SK-MEL-5 (cell line): Measurements from ENCODE around the gene PRKCE. TPM values are rescaled to one million over a fixed set of nuclear protein-coding genes. Genes with fewer than 3 reads are reported as not detected.
A peak's percentile ranks its signal among the peaks of the same experiment; 100 is the strongest.

Experiments
- DNase-seq: peaks from one replicate; pipeline ENCODE4 v3.0.0-alpha.2; 2016; ENCODE audit warnings: low read depth, low spot score
- in situ Hi-C: cut with HindIII; loops from 2 replicates; pipeline ENCODE4 v1.10.0; 2016; ENCODE audit warnings: low sequenced_read_pairs, high pct_unique_total_duplicates, low pct_unique_long_range_greater_than_20kb
- total RNA-seq: library from RNA; depleted of rRNA; stranded (reverse); fragments of >200 nt; shearing (Covaris generic); gene quantifications from 2 replicates; pipeline ENCODE4 v1.2.3, GENCODE V29; 2014

PRKCE gene
- total RNA-seq, 1 experiment from 2014 or later = 22.9 TPM

GRCh38 chr2:45860136-45861121 is 209.0 kb downstream of the PRKCE start:
- DNase-seq = peak; percentile 98
- in situ Hi-C loops = no loop called here

- in situ Hi-C loops = no loop called here
Observed at GRCh38 chr2:45862843-45863242, 211.4 kb downstream of the PRKCE start.

DNA sequence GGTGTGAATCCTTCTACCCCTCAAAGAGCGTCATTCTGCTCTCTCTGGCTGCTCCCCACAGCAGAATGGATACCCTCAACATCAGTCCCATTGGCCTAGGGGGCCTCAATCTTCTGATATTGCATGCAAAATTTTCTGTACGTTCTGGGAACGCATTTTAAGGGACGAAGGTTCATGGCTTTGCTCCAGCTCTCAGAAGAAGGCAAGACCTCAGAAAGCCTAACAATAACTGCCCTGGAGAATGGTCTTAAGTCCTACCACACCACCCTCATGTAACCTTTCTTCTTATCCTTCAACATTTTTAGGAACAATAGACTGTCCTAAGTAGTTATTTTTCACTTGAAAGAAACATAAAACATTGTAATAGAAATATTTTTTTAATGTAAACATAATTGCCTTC is 212.6 kb downstream of the PRKCE start:
- no peak for DNase-seq
- in situ Hi-C loops = no loop called here

More at GRCh38 chr2:45862843-45863242, 211.4 kb downstream of the PRKCE start:
- DNase-seq = no peak

- no peak for DNase-seq
- in situ Hi-C loops = no loop called here
Observed at GRCh38 chr2:45867349-45867748, 215.9 kb downstream of the PRKCE start.

GRCh38 chr2:45867800-45868199 is 216.3 kb downstream of the PRKCE start:
- DNase-seq = no peak
- in situ Hi-C loops = no loop called here

DNA sequence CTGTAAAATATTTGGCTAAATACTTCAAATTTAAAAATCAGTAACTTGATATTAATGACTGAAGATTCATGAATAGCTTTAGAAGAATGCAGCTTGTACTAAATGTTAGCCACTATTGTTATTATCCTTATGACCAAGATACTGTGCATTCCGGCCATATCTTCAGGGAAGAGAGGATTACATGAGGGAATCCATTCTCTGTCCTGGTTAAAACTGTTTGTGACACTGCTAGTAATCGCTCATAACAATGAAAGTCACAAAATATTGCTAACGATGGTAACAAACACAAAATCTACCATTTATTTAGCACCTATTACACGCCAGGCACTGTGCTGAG is 217.7 kb downstream of the PRKCE start:
- in situ Hi-C loops = no loop called here
- no peak for DNase-seq

DNA sequence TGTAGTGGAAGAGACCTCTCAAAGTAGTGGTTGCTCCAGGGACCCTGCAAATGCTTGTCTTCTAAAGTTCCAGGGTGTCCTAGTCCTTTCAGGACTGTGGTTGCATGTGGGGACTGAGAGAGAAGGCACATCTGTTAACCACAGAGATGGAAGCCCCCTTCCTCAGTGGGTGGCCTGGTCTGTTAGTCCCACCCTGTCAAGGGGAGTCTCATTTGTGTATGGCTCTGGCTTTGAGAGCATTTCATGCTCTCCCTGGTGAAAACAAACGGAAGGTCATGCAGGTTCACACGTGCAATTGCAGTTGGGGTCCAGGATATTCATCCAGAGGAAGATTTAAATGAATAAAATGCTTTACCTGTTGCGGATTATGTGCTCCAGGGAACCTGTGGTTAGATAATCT is 219.6 kb downstream of the PRKCE start:
- DNase-seq = no peak
- in situ Hi-C loops = no loop called here

GRCh38 chr2:45871541-45871940 is 220.1 kb downstream of the PRKCE start:
- in situ Hi-C loops = no loop called here
- no peak for DNase-seq

DNA sequence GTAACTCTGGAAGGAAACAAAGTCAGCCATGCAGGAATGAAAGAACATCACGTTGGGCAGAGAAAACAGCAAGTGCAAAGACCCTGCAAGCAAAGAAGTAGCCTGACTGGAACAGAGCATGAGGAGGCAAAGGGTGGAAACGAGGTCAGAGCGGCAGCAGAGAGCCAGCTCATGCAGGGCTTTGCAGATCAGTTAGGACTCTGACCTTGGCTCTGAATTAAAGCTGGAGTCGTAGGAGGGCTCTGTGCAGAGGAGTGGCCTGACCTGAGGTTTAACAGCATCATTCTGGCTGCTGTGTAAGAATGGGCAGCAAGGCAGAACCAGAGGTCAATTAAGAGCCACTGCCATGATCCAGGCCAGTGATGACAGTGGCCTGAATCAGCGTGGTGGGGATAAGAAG is 220.7 kb downstream of the PRKCE start:
- no peak for DNase-seq
- in situ Hi-C loops = no loop called here

DNA sequence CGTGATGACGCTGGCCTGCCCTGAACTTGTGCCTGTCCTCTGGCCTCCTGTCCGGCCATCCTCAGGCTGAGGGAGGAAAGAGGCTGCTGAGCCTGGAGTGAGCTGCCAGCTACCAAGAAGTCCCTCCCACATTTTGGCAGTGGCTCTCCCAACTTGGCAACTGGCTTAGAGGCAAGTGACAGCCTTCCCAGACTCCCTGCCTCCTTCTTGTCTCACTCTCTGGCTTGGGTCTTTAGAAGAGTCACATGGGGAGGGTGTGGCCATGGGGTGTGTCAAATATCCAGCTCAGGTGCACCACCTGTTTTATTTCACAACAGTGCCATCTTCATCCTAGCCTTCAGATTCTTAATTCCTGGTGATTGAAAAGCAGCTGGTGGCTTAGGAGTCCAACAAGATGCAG is 222.9 kb downstream of the PRKCE start:
- in situ Hi-C loops = no loop called here
- no peak for DNase-seq

GRCh38 chr2:45876611-45877010 is 225.1 kb downstream of the PRKCE start:
- in situ Hi-C loops = no loop called here
- no peak for DNase-seq

DNA sequence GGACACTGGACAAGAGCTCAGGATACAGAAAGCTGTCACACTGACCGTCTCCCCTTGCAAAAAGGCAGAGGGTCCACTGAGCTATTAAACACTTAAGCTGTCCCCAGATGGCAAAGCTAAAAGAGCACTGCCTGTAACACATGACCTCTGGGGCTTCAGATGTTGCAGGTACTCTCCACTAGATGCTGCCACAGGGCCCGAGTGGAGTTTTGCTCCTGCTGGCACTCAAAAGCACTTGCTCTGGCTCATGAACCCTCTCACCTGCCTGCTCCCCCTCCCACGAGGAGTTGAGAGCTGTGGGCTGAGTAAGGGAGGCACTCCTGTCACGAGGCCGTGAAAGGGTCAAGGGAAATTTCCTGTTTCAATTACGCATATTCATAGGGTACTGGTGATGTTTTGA is 227.9 kb downstream of the PRKCE start:
- in situ Hi-C loops = no loop called here

DNA sequence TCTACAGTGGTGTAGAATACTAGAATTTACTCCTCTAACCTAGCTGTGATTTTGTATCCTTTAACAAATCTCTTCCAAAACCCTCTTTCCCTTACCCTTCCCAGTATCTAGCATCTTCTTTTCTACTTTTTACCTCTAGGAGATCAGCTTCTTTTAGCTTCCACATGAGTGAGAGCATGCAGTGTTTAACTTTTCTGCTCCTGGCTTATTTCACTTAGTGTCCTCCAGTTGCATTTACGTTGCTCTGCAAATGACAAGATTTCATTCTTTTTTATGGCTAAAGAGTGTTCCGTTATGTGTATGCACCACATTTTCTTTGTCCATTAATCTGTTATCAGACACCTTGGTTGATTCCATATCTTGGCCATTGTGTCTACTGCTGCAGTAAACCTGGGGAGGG is 228.5 kb downstream of the PRKCE start:
- no peak for DNase-seq
- in situ Hi-C loops = no loop called here

More for the DNA sequence above, 227.9 kb downstream of the PRKCE start:
- DNase-seq = no peak

GRCh38 chr2:45881970-45882581 is 230.6 kb downstream of the PRKCE start:
- DNase-seq = no peak
- in situ Hi-C loops = no loop called here

DNA sequence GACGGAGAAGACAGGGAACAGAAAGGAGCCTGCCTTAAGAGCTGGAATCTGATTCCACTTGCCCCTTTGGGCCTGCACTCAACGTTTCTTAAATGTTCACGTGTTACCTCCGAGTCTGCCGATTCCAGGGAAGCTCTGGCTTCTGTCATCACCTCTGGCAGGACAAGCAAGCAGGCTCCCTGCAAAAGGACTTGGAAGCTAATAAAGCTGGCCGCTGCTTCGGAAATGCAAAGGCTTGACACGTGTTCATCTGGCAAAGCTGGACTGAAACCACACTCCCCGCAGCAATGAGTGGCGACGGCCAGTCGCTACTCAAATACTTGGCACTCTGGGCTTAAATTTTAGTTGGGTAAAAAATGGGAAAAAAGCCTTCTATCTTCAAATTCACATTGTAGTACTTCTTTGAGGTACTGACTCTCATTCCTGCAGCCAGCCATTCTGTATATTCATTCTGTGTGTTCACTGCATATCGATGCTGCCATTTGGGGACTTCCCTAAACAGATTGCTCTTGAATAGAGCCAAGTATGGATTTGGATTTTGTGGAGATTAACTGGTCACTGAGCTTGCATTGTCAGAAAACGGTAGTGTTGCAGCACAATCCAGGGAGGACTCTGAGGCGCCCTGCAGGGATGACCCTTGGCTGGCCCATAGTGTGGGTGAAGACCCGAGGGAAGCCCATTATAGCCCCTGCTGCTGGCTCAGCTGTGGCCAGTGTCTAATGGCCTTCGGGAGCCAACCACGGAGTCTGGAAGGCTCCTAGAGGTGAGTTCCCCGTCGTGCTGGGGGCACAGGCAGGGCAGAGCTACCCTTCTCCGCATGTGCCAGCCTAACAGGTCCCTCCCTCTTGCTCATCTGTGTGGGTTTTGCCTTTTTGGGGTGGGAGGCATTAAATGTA is 231.5 kb downstream of the PRKCE start:
- no peak for DNase-seq
- in situ Hi-C loops = no loop called here

DNA sequence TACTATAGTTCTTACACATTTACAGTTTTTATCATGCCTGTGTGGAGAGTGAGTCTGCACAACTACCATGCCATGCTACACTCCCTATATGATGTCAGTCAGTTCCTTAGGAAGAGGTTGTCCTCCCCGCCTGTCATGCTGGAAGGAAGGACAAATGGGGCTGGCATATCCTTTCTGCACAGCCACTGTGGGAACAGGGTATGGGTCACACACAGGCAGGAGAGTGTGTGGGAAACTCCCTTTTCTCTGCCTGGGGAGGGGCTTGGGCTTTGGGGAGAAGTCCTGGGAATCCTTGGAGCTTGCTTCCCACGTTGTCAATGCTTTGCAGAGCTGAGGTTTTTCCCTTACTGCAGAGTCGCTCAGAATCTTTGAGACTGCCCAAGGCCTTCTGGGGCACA is 232.1 kb downstream of the PRKCE start:
- DNase-seq = no peak

DNA sequence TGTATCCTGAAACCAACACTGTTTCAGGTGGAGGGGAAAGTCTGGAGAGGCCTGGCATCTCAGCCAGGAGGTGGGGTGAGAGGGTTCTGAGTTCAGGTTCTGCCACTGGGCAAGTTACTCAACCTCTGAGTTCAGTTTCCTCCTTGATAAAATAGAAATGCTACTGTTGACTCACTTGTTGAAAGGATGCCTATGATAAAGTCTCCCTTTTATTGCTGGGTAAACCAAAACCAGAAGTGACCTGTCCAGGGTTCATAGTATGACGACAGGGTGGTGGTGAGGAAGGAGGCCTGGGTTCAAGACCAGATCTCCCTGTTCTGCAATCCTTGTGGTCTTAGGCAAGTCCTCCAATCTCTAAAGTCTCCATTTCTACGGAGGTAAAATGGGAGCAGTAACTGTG is 232.7 kb downstream of the PRKCE start:
- in situ Hi-C loops = no loop called here

More for the DNA sequence above, 232.1 kb downstream of the PRKCE start:
- in situ Hi-C loops = no loop called here

GRCh38 chr2:45885171-45885621 is 233.7 kb downstream of the PRKCE start:
- in situ Hi-C loops = no loop called here

More for the DNA sequence above, 232.7 kb downstream of the PRKCE start:
- DNase-seq = no peak

More at GRCh38 chr2:45885171-45885621, 233.7 kb downstream of the PRKCE start:
- DNase-seq = peak; percentile 96
